CD8-positive, alpha-beta memory T cell (primary cell): ENCODE data around the gene CYP2U1. TPM values are rescaled to one million over a fixed set of nuclear protein-coding genes. Genes with fewer than 3 reads are reported as not detected.
"Not testable (repeated sequence)": the region's sequence is repeated elsewhere in the genome, so short reads cannot be mapped to it uniquely, and the experiment has no call there.

Experiments used
- CTCF ChIA-PET: fragments of 350-600 bp; sonication (Branson Sonifier 250); formaldehyde crosslinking; loops from one replicate; lab custom pipeline; 2021; ENCODE audit warnings: antibody characterized with exemption; lab: Charles Lee
- POLR2A ChIA-PET: fragments of 350-600 bp; sonication (Branson Sonifier 250); formaldehyde crosslinking; loops from one replicate; lab custom pipeline; 2021; ENCODE audit warnings: antibody characterized with exemption; lab: Charles Lee
- DNase-seq, 5 donors: peaks; one replicate each; pipeline versions ENCODE4 v3.0.0 to v3.0.0-alpha.2; 2020 to 2022; ENCODE audit warnings: mixed read lengths in 1 of 5
- H3K27ac ChIP-seq: one replicate; pipeline ENCODE4 v1.7.0; 2013; ENCODE audit warnings: low read depth, mild to moderate bottlenecking, low read length, moderate library complexity
- H3K27me3 ChIP-seq: 2 replicates; pipeline ENCODE4 v1.7.0; 2013; ENCODE audit warnings: low read length, mild to moderate bottlenecking; ENCODE audit not compliant: insufficient read depth, poor library complexity, severe bottlenecking
- H3K36me3 ChIP-seq: 2 replicates; pipeline ENCODE4 v1.7.0; 2013; ENCODE audit warnings: mild to moderate bottlenecking, low read length, moderate library complexity; ENCODE audit not compliant: insufficient read depth
- H3K4me1 ChIP-seq: 2 replicates; pipeline ENCODE4 v1.7.0; 2013; ENCODE audit warnings: mild to moderate bottlenecking, low read length, moderate library complexity; ENCODE audit not compliant: insufficient read depth
- H3K4me3 ChIP-seq: 2 replicates; pipeline ENCODE4 v1.7.0; 2013; ENCODE audit warnings: mild to moderate bottlenecking, low read length
- H3K9me3 ChIP-seq: 2 replicates; pipeline ENCODE4 v1.7.0; 2013; ENCODE audit warnings: mild to moderate bottlenecking, low read length
- H3K27ac Mint-ChIP-seq, 8 donors: one replicate each; pipeline ENCODE4 v1.8.0; 2020 to 2021; ENCODE audit warnings: mixed read lengths in 8 of 8, mild to moderate bottlenecking in 6 of 8, inconsistent platforms in 3 of 8, moderate library complexity in 3 of 8
- H3K27me3 Mint-ChIP-seq, 2 donors: one replicate each; pipeline ENCODE4 v1.8.0; 2020 to 2021; ENCODE audit warnings: mixed read lengths in 2 of 2, mild to moderate bottlenecking in 1 of 2, moderate library complexity in 1 of 2
- H3K36me3 Mint-ChIP-seq, 3 donors: one replicate each; pipeline ENCODE4 v1.8.0; 2020 to 2021; ENCODE audit warnings: mixed read lengths in 3 of 3, inconsistent platforms in 1 of 3, mild to moderate bottlenecking in 1 of 3
- H3K4me1 Mint-ChIP-seq, 3 donors: one replicate each; pipeline ENCODE4 v1.8.0; 2020 to 2021; ENCODE audit warnings: mixed read lengths in 3 of 3, inconsistent platforms in 1 of 3, mild to moderate bottlenecking in 1 of 3
- H3K4me3 Mint-ChIP-seq, 7 donors: one replicate each; pipeline ENCODE4 v1.8.0; 2020 to 2021; ENCODE audit warnings: mixed read lengths in 7 of 7, mild to moderate bottlenecking in 6 of 7, moderate library complexity in 4 of 7, inconsistent platforms in 2 of 7
- H3K9me3 Mint-ChIP-seq, 5 donors: one replicate each; pipeline ENCODE4 v1.8.0; 2020 to 2022; ENCODE audit warnings: mixed read lengths in 5 of 5, mild to moderate bottlenecking in 3 of 5, moderate library complexity in 2 of 5, inconsistent platforms in 1 of 5
- polyA plus RNA-seq: library from polyadenylated mRNA; unstranded; fragments of 300-500 nt; fragmentation: Illumina TruSeq; gene quantifications from one replicate; pipeline ENCODE4 v1.2.3, GENCODE V29; 2021
- total RNA-seq, 2 experiments: library from RNA; stranded (reverse); gene quantifications; one replicate each; pipeline ENCODE4 v1.2.3, GENCODE V29; 2021

CYP2U1 gene
- total and polyA plus RNA-seq, 3 experiments from 2014 or later, result 2.7 to 4.0 (median 2.9) TPM

- POLR2A ChIA-PET, result no interaction called here
- Mint-ChIP-seq H3K27me3 (peaks cover 4 to 44% of the 10 kb centered on the region in 2 donors), H3K4me3 (no peak overlapping the region), H3K36me3 (no peaks in the 10 kb centered on the region), H3K4me1 (no peaks in the 10 kb centered on the region), H3K9me3 (no peaks in the 10 kb centered on the region), H3K27ac (no peak overlapping the region)
- DNase-seq, result no peak
- no peaks in the 10 kb centered on the region for H3K4me1 ChIP-seq
- no peaks in the 10 kb centered on the region for H3K27me3 ChIP-seq
- H3K9me3 ChIP-seq, result no peaks in the 10 kb centered on the region
- H3K27ac ChIP-seq, result no peak overlapping the region
- CTCF ChIA-PET, result interaction anchor here (0.7 kb wide), 1 partner anchor 17 kb away, joined by 3 read pairs; no protein-coding TSS in a partner anchor
- H3K4me3 ChIP-seq, result no peak overlapping the region
- no peaks in the 10 kb centered on the region for H3K36me3 ChIP-seq
These were observed 35.1 kb upstream of the CYP2U1 start for GRCh38 chr4:107896158-107896645.

- Histone ChIP-seq H3K4me3 (no peak overlapping the region), H3K27me3 (no peaks in the 10 kb centered on the region), H3K9me3 (no peaks in the 10 kb centered on the region), H3K27ac (no peak overlapping the region), H3K36me3 (no peaks in the 10 kb centered on the region), H3K4me1 (no peaks in the 10 kb centered on the region)
- Mint-ChIP-seq H3K4me1 (no peaks in the 10 kb centered on the region), H3K27me3 (peaks cover 7 to 46% of the 10 kb centered on the region in 2 donors), H3K9me3 (no peaks in the 10 kb centered on the region), H3K36me3 (no peaks in the 10 kb centered on the region), H3K27ac (no peak overlapping the region), H3K4me3 (no peak overlapping the region)
- DNase-seq, result no peak
- CTCF ChIA-PET, result no interaction called here
- POLR2A ChIA-PET, result no interaction called here
These were observed 34.7 kb upstream of the CYP2U1 start for GRCh38 chr4:107896646-107897045.

- Histone ChIP-seq H3K4me1 (no peaks in the 10 kb centered on the region), H3K27ac (no peak overlapping the region), H3K4me3 (no peak overlapping the region), H3K9me3 (no peaks in the 10 kb centered on the region), H3K27me3 (no peaks in the 10 kb centered on the region), H3K36me3 (no peaks in the 10 kb centered on the region)
- CTCF ChIA-PET, result no interaction called here
- H3K27ac Mint-ChIP-seq, result no peak overlapping the region
- H3K27me3 Mint-ChIP-seq, result peaks cover 9 to 53% of the 10 kb centered on the region in 2 donors
- H3K9me3 Mint-ChIP-seq, result no peaks in the 10 kb centered on the region
- H3K36me3 Mint-ChIP-seq, result no peaks in the 10 kb centered on the region
- POLR2A ChIA-PET, result no interaction called here
- no peak overlapping the region for H3K4me3 Mint-ChIP-seq
- no peaks in the 10 kb centered on the region for H3K4me1 Mint-ChIP-seq
- no peak for DNase-seq
These were observed 33.5 kb upstream of the CYP2U1 start for GRCh38 chr4:107897823-107898222.

DNA sequence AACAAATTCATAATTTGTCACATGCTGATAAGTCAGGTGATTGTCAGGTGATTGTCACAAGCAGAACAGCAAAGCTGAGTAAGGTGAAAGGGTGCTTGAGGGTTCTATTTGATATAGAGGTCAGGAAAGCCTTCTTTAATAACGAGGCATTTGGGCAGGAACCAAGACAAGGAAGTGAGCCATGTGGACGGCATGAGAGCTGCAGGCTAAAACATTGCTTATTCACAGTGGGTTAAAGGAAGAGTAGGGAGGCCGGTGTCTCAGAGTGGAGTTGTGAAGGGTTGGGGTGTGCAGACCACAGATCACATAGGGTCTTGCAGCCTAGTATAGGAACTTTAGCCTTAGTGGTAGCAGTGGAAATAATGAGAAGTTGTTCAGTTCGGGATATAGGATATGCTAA lies 31.3 kb upstream of the CYP2U1 start:
- H3K36me3 Mint-ChIP-seq, result no peaks in the 10 kb centered on the region
- H3K4me3 Mint-ChIP-seq, result no peak overlapping the region
- no peak overlapping the region for H3K27ac Mint-ChIP-seq
- Histone ChIP-seq H3K36me3 (no peaks in the 10 kb centered on the region), H3K9me3 (no peaks in the 10 kb centered on the region), H3K4me3 (no peak overlapping the region), H3K27ac (no peak overlapping the region), H3K4me1 (no peaks in the 10 kb centered on the region), H3K27me3 (peaks cover 5% of the 10 kb centered on the region)
- no peaks in the 10 kb centered on the region for H3K9me3 Mint-ChIP-seq
- H3K27me3 Mint-ChIP-seq, result peaks cover 9 to 63% of the 10 kb centered on the region in 2 donors
- ChIA-PET POLR2A (no interaction called here), CTCF (interaction anchor here (1.2 kb wide), 1 partner anchor 10 kb away, joined by 4 read pairs; no protein-coding TSS in a partner anchor)
- DNase-seq, result no peak
- no peaks in the 10 kb centered on the region for H3K4me1 Mint-ChIP-seq

- H3K4me3 Mint-ChIP-seq, result no peak overlapping the region
- Histone ChIP-seq H3K9me3 (no peaks in the 10 kb centered on the region), H3K36me3 (no peaks in the 10 kb centered on the region), H3K4me1 (no peaks in the 10 kb centered on the region), H3K27me3 (peaks cover 5% of the 10 kb centered on the region), H3K27ac (no peak overlapping the region), H3K4me3 (no peak overlapping the region)
- no peaks in the 10 kb centered on the region for H3K9me3 Mint-ChIP-seq
- ChIA-PET POLR2A (no interaction called here), CTCF (interaction anchor here (1.2 kb wide), 1 partner anchor 10 kb away, joined by 4 read pairs; no protein-coding TSS in a partner anchor)
- H3K27ac Mint-ChIP-seq, result no peak overlapping the region
- H3K4me1 Mint-ChIP-seq, result no peaks in the 10 kb centered on the region
- H3K27me3 Mint-ChIP-seq, result peaks cover 8 to 58% of the 10 kb centered on the region in 2 donors
- no peak for DNase-seq
- no peaks in the 10 kb centered on the region for H3K36me3 Mint-ChIP-seq
These were observed 30.8 kb upstream of the CYP2U1 start for GRCh38 chr4:107900508-107900907.

DNA sequence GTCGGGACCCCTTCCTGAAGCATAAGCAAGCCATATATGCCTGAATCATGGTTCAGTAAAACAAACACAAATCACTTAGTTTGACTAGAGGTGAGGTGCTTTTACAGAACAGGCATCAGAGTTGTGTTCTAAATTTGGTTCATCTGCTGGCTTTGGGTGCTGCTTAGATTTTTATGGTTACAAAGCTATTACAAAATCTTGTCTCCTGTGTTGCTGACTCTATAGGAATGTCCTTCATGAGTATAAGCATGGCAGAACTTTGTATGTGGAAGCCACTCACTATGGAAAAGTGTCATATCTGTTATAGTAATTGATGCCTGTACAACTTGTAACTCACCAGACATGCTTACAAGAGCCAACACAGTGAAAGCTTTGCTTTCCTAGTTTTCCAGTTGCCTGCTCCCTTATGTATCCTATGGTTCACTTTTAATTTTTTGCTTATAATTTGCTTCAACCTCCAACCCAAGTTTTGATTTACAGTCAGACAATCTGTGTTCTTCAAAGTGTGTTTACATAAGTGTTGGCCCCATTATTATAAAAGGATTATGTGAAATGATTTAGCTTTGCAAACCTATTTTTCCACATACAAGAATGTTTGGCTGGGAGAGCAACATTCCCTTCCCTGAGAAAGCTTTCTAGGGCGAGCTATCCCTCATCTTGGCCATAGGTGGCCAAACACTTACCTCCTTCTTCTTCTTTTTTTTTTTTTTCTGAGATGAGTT lies 30.0 kb upstream of the CYP2U1 start:
- no peaks in the 10 kb centered on the region for H3K36me3 ChIP-seq
- H3K36me3 Mint-ChIP-seq, result no peaks in the 10 kb centered on the region
- no peak overlapping the region for H3K4me3 ChIP-seq
- H3K4me3 Mint-ChIP-seq, result no peak overlapping the region
- ChIA-PET CTCF (no interaction called here), POLR2A (no interaction called here)
- DNase-seq, result no peak
- H3K4me1 ChIP-seq, result no peaks in the 10 kb centered on the region
- no peak overlapping the region for H3K27ac ChIP-seq
- no peak overlapping the region for H3K27ac Mint-ChIP-seq
- H3K4me1 Mint-ChIP-seq, result no peaks in the 10 kb centered on the region
- peaks cover 8 to 57% of the 10 kb centered on the region in 2 donors for H3K27me3 Mint-ChIP-seq
- H3K27me3 ChIP-seq, result peaks cover 5% of the 10 kb centered on the region
- H3K9me3 Mint-ChIP-seq, result no peaks in the 10 kb centered on the region
- no peaks in the 10 kb centered on the region for H3K9me3 ChIP-seq

GRCh38 chr4:107902715-107903114 lies 28.6 kb upstream of the CYP2U1 start:
- POLR2A ChIA-PET, result no interaction called here
- no peaks in the 10 kb centered on the region for H3K36me3 Mint-ChIP-seq
- Histone ChIP-seq H3K27me3 (peaks cover 5% of the 10 kb centered on the region), H3K9me3 (no peaks in the 10 kb centered on the region), H3K27ac (no peak overlapping the region), H3K4me1 (no peaks in the 10 kb centered on the region), H3K4me3 (no peak overlapping the region), H3K36me3 (no peaks in the 10 kb centered on the region)
- H3K9me3 Mint-ChIP-seq, result no peaks in the 10 kb centered on the region
- H3K27me3 Mint-ChIP-seq, result peaks cover 8 to 47% of the 10 kb centered on the region in 2 donors
- CTCF ChIA-PET, result interaction anchor here (1.0 kb wide), 1 partner anchor 8 kb away, joined by 3 read pairs; no protein-coding TSS in a partner anchor
- H3K4me1 Mint-ChIP-seq, result no peaks in the 10 kb centered on the region
- DNase-seq, result no peak
- H3K27ac Mint-ChIP-seq, result no peak overlapping the region
- H3K4me3 Mint-ChIP-seq, result no peak overlapping the region

DNA sequence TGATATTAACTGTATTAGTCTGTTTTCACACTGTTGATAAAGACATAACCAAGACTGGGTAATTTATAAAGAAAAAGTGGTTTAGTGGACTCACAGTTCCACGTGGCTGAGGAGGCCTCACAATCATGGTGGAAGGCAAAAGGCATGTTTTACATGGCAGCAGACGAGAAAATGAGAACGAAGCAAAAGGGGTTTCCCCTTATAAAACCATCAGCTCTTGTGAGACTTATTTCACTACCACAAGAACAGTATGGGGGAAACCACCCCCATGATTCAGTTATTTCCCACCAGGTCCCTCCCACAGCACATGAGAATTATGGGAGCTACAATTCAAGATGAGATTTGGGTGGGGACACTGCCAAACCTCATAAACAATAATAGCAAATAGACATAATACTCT lies 26.3 kb upstream of the CYP2U1 start:
- H3K27me3 Mint-ChIP-seq, result peaks cover 8 to 43% of the 10 kb centered on the region in 2 donors
- DNase-seq, H3K36me3 Mint-ChIP-seq, H3K9me3 ChIP-seq, H3K4me3 ChIP-seq, H3K9me3 Mint-ChIP-seq, H3K4me1 Mint-ChIP-seq, H3K27me3 ChIP-seq, H3K36me3 ChIP-seq, H3K4me1 ChIP-seq, CTCF ChIA-PET, H3K4me3 Mint-ChIP-seq, H3K27ac Mint-ChIP-seq, POLR2A ChIA-PET, H3K27ac ChIP-seq: not testable (repeated sequence)
